ENCODE data around the gene CASP6.
A peak's percentile ranks its signal among the peaks of the same experiment; 100 is the strongest.

The CASP6 gene

GRCh38 chr4:109702950-109703663, at the start of gene CASP6:
Gene CASP6, minus strand, starts transcription at chr4:109703445. Its CDS starts 50 bp downstream, at chr4:109703395.
- DNase-seq (ENCODE audit: extremely low read depth, low read depth): no peak
- TF ChIP-seq, protein P1, sequence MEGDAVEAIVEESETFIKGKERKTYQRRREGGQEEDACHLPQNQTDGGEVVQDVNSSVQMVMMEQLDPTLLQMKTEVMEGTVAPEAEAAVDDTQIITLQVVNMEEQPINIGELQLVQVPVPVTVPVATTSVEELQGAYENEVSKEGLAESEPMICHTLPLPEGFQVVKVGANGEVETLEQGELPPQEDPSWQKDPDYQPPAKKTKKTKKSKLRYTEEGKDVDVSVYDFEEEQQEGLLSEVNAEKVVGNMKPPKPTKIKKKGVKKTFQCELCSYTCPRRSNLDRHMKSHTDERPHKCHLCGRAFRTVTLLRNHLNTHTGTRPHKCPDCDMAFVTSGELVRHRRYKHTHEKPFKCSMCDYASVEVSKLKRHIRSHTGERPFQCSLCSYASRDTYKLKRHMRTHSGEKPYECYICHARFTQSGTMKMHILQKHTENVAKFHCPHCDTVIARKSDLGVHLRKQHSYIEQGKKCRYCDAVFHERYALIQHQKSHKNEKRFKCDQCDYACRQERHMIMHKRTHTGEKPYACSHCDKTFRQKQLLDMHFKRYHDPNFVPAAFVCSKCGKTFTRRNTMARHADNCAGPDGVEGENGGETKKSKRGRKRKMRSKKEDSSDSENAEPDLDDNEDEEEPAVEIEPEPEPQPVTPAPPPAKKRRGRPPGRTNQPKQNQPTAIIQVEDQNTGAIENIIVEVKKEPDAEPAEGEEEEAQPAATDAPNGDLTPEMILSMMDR (IDR thresholded peaks at IDR 0.05; ENCODE audit: low read depth, low read length, missing control alignments): peak; percentile 65
- peak within 1 kb of the TSS; percentile 65 for H3K4me3 ChIP-seq (replicated peaks; ENCODE audit: low read depth, low read length)

GRCh38 chr4:109752525-109752924, 49.3 kb upstream of the CASP6 start:
- TF ChIP-seq, protein P1 (IDR thresholded peaks at IDR 0.05; ENCODE audit: low read depth, low read length, missing control alignments): no peak
- DNase-seq (ENCODE audit: extremely low read depth, low read depth): no peak
- H3K4me3 ChIP-seq (replicated peaks; ENCODE audit: low read depth, low read length): no peak overlapping the region

- TF ChIP-seq, protein P1 (IDR thresholded peaks at IDR 0.05; ENCODE audit: low read depth, low read length, missing control alignments): no peak
- no peak overlapping the region for H3K4me3 ChIP-seq (replicated peaks; ENCODE audit: low read depth, low read length)
- DNase-seq (ENCODE audit: extremely low read depth, low read depth): no peak
These were observed 48.6 kb upstream of the CASP6 start for GRCh38 chr4:109751852-109752251.

GRCh38 chr4:109750652-109751244, 47.5 kb upstream of the CASP6 start:
- TF ChIP-seq, protein P1 (IDR thresholded peaks at IDR 0.05; ENCODE audit: low read depth, low read length, missing control alignments): no peak
- no peak for DNase-seq (ENCODE audit: extremely low read depth, low read depth)
- no peak overlapping the region for H3K4me3 ChIP-seq (replicated peaks; ENCODE audit: low read depth, low read length)

DNA sequence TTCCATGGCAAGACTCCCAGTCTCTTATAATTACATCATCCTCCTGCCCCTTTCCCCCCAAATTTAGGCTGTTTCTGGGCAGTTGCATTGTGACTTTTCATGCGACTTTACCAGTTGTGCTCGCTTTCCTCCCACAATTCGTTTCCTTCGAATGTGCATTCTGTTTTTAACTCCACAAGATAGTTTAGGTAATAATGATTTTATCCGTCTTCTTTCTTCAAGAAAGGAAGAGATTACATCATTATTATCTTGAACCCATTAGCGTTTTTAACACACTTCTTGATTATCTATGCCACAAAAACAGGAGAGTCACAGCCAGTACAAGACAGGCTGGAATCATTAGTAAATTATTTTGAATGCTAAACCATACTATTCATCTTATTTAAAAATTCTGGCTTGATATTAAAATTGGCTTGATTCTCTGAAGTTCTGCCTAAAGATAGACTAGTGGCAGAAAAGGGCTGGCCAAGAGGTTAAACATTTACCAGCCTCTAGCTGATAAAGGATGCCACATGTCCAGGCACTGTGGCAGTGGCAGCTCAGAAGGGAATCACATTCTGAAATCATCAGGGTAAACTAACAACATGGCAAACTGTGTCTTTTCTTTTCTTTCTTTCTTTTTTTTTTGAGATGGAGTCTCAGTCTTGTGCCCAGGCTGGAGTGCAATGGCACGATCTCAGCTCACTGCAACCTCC, 46.3 kb upstream of the CASP6 start:
- DNase-seq (ENCODE audit: extremely low read depth, low read depth): no peak
- no peak overlapping the region for H3K4me3 ChIP-seq (replicated peaks; ENCODE audit: low read depth, low read length)
- TF ChIP-seq, protein P1 (IDR thresholded peaks at IDR 0.05; ENCODE audit: low read depth, low read length, missing control alignments): no peak

DNA sequence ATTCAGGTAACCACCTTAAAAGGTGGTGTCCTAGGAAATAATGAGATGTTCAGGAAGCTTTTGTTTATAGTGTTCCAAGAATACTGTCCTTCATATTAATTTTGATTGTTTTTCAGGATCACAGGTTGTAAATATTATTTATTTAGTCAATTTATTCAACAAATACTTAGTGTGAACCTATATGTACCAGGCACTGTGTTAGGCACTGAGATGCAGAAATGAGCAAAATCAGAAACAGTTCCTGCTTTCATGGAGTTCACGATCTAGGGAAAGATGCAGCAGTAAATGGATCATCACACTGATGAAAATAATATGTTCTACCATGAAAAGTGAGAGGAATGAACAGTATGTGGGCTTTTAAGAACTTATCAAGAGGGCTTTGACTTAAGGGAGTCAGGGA, 44.9 kb upstream of the CASP6 start:
- no peak for DNase-seq (ENCODE audit: extremely low read depth, low read depth)
- TF ChIP-seq, protein P1 (IDR thresholded peaks at IDR 0.05; ENCODE audit: low read depth, low read length, missing control alignments): no peak
- H3K4me3 ChIP-seq (replicated peaks; ENCODE audit: low read depth, low read length): no peak overlapping the region

Measured in HFF-Myc (cell line).